Panc1 (cell line): ENCODE measurements around the gene ZMYND10. TPM values are rescaled to one million over a fixed set of nuclear protein-coding genes. Genes with fewer than 3 reads are reported as not detected.

Experiments
- ATAC-seq: fragments of 200-7000 bp; cut with Tn5 transposase; 2 replicates; pipeline ENCODE4 v1.9.1; 2020; ENCODE audit warnings: mild to moderate bottlenecking, moderate library complexity
- BruUV-seq: library from RNA; stranded (reverse); fragments of 400-500 nt; replicated peaks from 2 replicates; lab custom pipeline; 2021; lab: Mats Ljungman, UMichigan
- CTCF ChIA-PET: fragments of 300-600 bp; sonication (Branson Sonifier 250); formaldehyde crosslinking; loops from one replicate; lab custom pipeline; 2022; ENCODE audit warnings: antibody characterized with exemption; lab: Charles Lee
- POLR2A ChIA-PET: fragments of 300-600 bp; sonication (Branson Sonifier 250); formaldehyde crosslinking; loops from one replicate; lab custom pipeline; 2022; ENCODE audit warnings: antibody characterized with exemption; lab: Charles Lee
- DNase-seq: peaks from one replicate; pipeline ENCODE4 v3.0.0-alpha.2; 2010; ENCODE audit warnings: low read depth, low spot score
- H3K27ac ChIP-seq: 2 replicates; pipeline ENCODE4 v1.5.1; 2011; ENCODE audit warnings: mild to moderate bottlenecking, low read length, inconsistent platforms
- H3K27me3 ChIP-seq: fragments of 200-500 bp; sonication (Bioruptor generic); 2 replicates; pipeline ENCODE4 v1.6.0; 2014; ENCODE audit warnings: low read length, inconsistent platforms; ENCODE audit not compliant: control insufficient read depth, insufficient read depth
- H3K36me3 ChIP-seq: fragments of 200-500 bp; sonication (Bioruptor generic); 2 replicates; pipeline ENCODE4 v1.5.1; 2014; ENCODE audit warnings: inconsistent platforms, mild to moderate bottlenecking, low read length, moderate library complexity; ENCODE audit not compliant: control insufficient read depth, insufficient read depth
- H3K4me1 ChIP-seq: 2 replicates; pipeline ENCODE4 v1.5.1; 2011; ENCODE audit warnings: inconsistent platforms, mild to moderate bottlenecking, low read length, moderate library complexity; ENCODE audit not compliant: control insufficient read depth, insufficient read depth
- H3K4me3 ChIP-seq, 2 experiments: 2 replicates each; pipeline ENCODE4 v1.5.1; 2011 to 2012; ENCODE audit warnings: low read depth in 2 of 2, low read length in 2 of 2, mild to moderate bottlenecking in 2 of 2, inconsistent platforms in 1 of 2, moderate library complexity in 1 of 2
- H3K9me3 ChIP-seq: fragments of 200-500 bp; sonication (Bioruptor generic); 2 replicates; pipeline ENCODE4 v1.5.1; 2014; ENCODE audit warnings: low read depth, mild to moderate bottlenecking, inconsistent platforms, low read length, moderate library complexity; ENCODE audit not compliant: control insufficient read depth, insufficient read depth
- POLR2AphosphoS5 ChIP-seq: IDR thresholded peaks from 2 replicates; pipeline ENCODE4 v1.6.1; 2012; ENCODE audit warnings: mild to moderate bottlenecking, low read depth, low read length, moderate library complexity
- SIN3A ChIP-seq: IDR thresholded peaks from 2 replicates; pipeline ENCODE4 v1.6.1; 2012; ENCODE audit warnings: low read depth, mild to moderate bottlenecking, low read length, moderate library complexity, borderline replicate concordance; ENCODE audit not compliant: insufficient read depth
- TCF7L2 ChIP-seq: IDR thresholded peaks from 2 replicates; pipeline ENCODE4 v1.6.1; 2011; ENCODE audit warnings: mild to moderate bottlenecking, low read depth, low read length, inconsistent platforms
- in situ Hi-C: cut with HindIII; loops from 2 replicates; pipeline ENCODE4 v1.10.0; 2016; ENCODE audit warnings: low sequenced_read_pairs, low pct_unique_long_range_greater_than_20kb
- intact Hi-C: fragments of 100-400 bp; cut with micrococcal nuclease; formaldehyde crosslinking; loops from one replicate; pipeline ENCODE4 v1.10.0; 2022; ENCODE audit not compliant: unreplicated experiment
- total RNA-seq: library from RNA; stranded (reverse); gene quantifications from one replicate; pipeline ENCODE4 v1.2.1, GENCODE V29; 2021; ENCODE audit not compliant: unreplicated experiment
- TF ChIP-seq, protein P1 (sequence below), 2 experiments: IDR thresholded peaks; 2 replicates each; pipeline ENCODE4 v1.6.1; 2011 to 2012; ENCODE audit warnings: low read depth in 2 of 2, control low read depth in 1 of 2, low read length in 1 of 2, mild to moderate bottlenecking in 1 of 2, moderate library complexity in 1 of 2; ENCODE audit not compliant: insufficient read depth in 1 of 2
- TF ChIP-seq, protein P2 (sequence below): fragments of 450-650 bp; IDR thresholded peaks from 2 replicates; pipeline ENCODE4 v1.5.1; 2017; ENCODE audit warnings: mild to moderate bottlenecking

The ZMYND10 gene
- total RNA-seq, 1 experiment from 2014 or later, result 3.6 TPM

- in situ Hi-C loops (no loop called here), intact Hi-C loops (no loop called here)
- Histone ChIP-seq H3K4me3 (peak overlapping the region; percentile 63 to 65), H3K4me1 (peaks cover 4% of the 10 kb centered on the region), H3K9me3 (no peaks in the 10 kb centered on the region), H3K27me3 (no peaks in the 10 kb centered on the region), H3K36me3 (no peaks in the 10 kb centered on the region), H3K27ac (peak overlapping the region; percentile 79)
- BruUV-seq, result TSS peak; percentile 80
- DNase-seq (no peak), ATAC-seq (no peak)
- POLR2A ChIA-PET, result interaction anchor here (0.6 kb wide), 2 partner anchors 63 to 370 kb away, joined by 6 to 10 read pairs; no protein-coding TSS in a partner anchor
- no peak for TF ChIP-seq TCF7L2
- no peak for TF ChIP-seq POLR2AphosphoS5
- TF ChIP-seq, protein P1, sequence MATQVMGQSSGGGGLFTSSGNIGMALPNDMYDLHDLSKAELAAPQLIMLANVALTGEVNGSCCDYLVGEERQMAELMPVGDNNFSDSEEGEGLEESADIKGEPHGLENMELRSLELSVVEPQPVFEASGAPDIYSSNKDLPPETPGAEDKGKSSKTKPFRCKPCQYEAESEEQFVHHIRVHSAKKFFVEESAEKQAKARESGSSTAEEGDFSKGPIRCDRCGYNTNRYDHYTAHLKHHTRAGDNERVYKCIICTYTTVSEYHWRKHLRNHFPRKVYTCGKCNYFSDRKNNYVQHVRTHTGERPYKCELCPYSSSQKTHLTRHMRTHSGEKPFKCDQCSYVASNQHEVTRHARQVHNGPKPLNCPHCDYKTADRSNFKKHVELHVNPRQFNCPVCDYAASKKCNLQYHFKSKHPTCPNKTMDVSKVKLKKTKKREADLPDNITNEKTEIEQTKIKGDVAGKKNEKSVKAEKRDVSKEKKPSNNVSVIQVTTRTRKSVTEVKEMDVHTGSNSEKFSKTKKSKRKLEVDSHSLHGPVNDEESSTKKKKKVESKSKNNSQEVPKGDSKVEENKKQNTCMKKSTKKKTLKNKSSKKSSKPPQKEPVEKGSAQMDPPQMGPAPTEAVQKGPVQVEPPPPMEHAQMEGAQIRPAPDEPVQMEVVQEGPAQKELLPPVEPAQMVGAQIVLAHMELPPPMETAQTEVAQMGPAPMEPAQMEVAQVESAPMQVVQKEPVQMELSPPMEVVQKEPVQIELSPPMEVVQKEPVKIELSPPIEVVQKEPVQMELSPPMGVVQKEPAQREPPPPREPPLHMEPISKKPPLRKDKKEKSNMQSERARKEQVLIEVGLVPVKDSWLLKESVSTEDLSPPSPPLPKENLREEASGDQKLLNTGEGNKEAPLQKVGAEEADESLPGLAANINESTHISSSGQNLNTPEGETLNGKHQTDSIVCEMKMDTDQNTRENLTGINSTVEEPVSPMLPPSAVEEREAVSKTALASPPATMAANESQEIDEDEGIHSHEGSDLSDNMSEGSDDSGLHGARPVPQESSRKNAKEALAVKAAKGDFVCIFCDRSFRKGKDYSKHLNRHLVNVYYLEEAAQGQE (IDR thresholded peaks at IDR 0.05; ENCODE audit: insufficient read depth in 1 of 2, low read depth in 2 of 2, low read length in 1 of 2), result no peak
- TF ChIP-seq, protein P2, sequence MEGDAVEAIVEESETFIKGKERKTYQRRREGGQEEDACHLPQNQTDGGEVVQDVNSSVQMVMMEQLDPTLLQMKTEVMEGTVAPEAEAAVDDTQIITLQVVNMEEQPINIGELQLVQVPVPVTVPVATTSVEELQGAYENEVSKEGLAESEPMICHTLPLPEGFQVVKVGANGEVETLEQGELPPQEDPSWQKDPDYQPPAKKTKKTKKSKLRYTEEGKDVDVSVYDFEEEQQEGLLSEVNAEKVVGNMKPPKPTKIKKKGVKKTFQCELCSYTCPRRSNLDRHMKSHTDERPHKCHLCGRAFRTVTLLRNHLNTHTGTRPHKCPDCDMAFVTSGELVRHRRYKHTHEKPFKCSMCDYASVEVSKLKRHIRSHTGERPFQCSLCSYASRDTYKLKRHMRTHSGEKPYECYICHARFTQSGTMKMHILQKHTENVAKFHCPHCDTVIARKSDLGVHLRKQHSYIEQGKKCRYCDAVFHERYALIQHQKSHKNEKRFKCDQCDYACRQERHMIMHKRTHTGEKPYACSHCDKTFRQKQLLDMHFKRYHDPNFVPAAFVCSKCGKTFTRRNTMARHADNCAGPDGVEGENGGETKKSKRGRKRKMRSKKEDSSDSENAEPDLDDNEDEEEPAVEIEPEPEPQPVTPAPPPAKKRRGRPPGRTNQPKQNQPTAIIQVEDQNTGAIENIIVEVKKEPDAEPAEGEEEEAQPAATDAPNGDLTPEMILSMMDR, result no peak
- CTCF ChIA-PET, result interaction anchor here (0.6 to 0.7 kb wide), 3 partner anchors 25 to 1202 kb away, joined by 4 to 6 read pairs (median 4); no protein-coding TSS in a partner anchor
Observed at GRCh38 chr3:50299929-50300680, 45.4 kb downstream of the ZMYND10 start.

DNA sequence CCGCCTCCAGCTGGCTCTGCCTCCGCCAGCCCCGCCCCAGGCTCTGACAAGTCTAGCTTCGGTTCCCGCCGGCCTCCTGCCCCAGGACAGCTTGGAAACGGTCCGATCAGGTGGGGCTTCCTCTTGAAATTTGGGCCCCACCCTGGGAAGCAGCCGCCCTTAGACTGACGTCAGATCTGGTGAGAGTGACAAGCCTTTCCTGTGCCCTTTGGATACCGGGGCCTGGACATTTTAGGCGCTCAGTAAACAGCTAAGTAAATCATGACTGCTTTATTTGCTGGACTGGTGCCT lies 45.9 kb downstream of the ZMYND10 start:
- CTCF ChIA-PET, result interaction anchor here (0.6 to 0.7 kb wide), 3 partner anchors 25 to 1203 kb away, joined by 4 to 6 read pairs (median 4); no protein-coding TSS in a partner anchor
- no TSS peak for BruUV-seq
- H3K36me3 ChIP-seq, result no peaks in the 10 kb centered on the region
- no peaks in the 10 kb centered on the region for H3K27me3 ChIP-seq
- ATAC-seq (no peak), DNase-seq (no peak)
- H3K4me1 ChIP-seq, result peaks cover 4% of the 10 kb centered on the region
- H3K9me3 ChIP-seq, result no peaks in the 10 kb centered on the region
- in situ Hi-C loops, result no loop called here
- intact Hi-C loops, result no loop called here
- peak overlapping the region; percentile 79 for H3K27ac ChIP-seq
- POLR2A ChIA-PET, result interaction anchor here (0.6 to 0.7 kb wide), 3 partner anchors 15 to 370 kb away, joined by 3 to 10 read pairs (median 6); no protein-coding TSS in a partner anchor
- TF ChIP-seq POLR2AphosphoS5 (no peak), SIN3A (no peak), TCF7L2 (no peak)
- TF ChIP-seq, protein P1 (IDR thresholded peaks at IDR 0.05; ENCODE audit: insufficient read depth in 1 of 2, low read depth in 2 of 2, low read length in 1 of 2), result no peak
- TF ChIP-seq, protein P2, result no peak
- peak overlapping the region; percentile 63 to 65 for H3K4me3 ChIP-seq
